HG03442 (cell line): ENCODE results near the gene APOBR.
"Not testable (repeated sequence)": the region's sequence is repeated elsewhere in the genome, so short reads cannot be mapped to it uniquely, and the experiment has no call there.

Experiments used
- ATAC-seq: cut with Tn5 transposase; IDR thresholded peaks from one replicate; pipeline ENCODE4 v1.9.1; 2021; ENCODE audit warnings: mild to moderate bottlenecking, moderate library complexity; ENCODE audit not compliant: unreplicated experiment

Gene APOBR

DNA sequence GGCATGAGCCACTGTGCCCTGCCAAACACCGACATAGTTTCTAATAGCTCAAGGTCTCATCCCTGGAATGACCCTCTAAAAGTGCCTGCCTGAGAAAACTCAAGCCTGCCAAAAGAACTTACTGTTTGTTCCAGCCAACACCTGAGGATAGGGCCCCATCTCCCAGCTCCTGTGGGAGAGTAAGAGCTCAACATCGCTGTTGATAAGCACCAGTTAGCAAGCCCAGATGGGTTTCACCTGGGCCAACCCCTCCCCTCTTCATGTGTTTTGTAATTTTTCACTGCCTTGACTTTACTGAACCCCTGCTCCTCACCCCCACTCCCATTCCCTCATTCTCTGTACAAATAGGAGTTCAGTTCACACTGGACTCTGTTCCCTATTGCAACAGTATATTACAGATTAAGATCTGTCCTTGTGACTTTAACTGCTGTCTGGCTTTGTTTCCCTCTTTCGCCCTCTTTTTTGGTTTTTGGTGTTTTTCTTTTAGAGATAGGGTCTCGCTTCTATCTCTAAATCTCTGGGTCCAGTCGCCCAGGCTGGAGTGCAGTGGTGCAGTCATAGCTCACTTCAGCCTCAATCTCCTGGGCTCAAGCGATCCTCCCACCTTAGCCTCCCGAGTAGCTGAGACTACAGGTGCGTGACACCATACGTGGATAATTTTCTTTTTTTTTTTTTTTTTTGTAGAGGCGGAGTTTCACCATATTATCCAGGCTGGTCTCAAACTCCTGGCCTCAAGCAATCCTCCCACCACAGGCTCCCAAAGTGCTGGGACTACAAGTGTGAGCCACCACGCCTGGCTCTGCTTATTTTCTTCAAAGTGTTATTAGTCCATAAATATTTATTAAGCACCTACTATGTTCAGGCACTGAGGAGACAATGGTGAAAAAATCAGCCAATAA, 32.0 kb downstream of the APOBR start:
- no peak for ATAC-seq

DNA sequence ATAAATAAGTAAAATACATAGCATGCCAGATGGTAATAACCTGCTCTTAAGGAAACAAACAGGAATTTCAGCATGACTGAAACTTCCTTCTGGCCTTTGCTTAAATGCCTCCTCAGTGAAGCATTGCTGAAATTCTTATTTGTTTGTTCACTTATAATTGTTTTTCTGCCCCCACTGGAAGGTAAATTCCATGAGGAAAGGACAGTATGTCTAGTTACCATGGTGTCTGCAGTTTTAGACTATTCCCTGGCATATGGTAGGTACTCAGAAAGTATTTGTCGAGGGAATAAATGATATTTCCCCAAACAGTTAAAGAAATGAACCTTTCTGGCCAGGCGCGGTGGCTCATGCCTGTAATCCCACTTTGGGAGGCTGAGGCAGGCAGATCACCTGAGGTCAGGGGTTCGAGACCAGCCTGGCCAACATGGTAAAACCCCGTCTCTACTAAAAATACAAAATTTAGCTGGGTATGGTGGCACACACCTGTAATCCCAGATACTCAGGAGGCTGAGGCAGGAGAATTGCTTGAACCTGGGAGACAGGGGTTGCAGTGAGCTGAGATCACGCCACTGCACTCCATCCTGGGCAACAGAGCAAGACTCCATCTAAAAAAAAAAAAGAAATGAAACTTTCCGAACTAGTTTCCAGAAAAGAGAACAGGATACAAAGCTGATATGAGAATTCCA, 32.8 kb downstream of the APOBR start:
- ATAC-seq = not testable (repeated sequence)

- no peak for ATAC-seq
Observed at GRCh38 chr16:28527985-28528384, 33.5 kb downstream of the APOBR start.

DNA sequence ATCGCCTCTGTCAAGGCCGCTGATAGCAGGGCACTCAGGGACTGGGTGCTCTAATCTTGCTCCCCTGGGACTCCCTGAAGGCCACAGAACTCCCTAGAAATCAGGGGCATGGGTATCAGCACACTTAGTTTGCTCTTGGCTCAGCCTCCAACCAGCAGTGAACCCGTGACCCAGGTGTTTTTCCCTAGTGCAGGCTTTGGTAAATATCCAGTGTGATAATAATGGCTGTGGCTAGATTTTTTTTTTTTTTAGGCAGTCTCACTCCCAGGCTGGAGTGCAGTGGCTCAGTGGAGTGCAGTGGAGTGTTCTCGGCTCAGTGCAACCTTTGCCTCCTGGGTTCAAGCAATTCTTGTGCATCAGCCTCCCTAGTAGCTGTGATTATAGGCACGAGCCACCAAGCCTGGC, 34.0 kb downstream of the APOBR start:
- no peak for ATAC-seq

GRCh38 chr16:28529124-28529523, 34.7 kb downstream of the APOBR start:
- no peak for ATAC-seq

DNA sequence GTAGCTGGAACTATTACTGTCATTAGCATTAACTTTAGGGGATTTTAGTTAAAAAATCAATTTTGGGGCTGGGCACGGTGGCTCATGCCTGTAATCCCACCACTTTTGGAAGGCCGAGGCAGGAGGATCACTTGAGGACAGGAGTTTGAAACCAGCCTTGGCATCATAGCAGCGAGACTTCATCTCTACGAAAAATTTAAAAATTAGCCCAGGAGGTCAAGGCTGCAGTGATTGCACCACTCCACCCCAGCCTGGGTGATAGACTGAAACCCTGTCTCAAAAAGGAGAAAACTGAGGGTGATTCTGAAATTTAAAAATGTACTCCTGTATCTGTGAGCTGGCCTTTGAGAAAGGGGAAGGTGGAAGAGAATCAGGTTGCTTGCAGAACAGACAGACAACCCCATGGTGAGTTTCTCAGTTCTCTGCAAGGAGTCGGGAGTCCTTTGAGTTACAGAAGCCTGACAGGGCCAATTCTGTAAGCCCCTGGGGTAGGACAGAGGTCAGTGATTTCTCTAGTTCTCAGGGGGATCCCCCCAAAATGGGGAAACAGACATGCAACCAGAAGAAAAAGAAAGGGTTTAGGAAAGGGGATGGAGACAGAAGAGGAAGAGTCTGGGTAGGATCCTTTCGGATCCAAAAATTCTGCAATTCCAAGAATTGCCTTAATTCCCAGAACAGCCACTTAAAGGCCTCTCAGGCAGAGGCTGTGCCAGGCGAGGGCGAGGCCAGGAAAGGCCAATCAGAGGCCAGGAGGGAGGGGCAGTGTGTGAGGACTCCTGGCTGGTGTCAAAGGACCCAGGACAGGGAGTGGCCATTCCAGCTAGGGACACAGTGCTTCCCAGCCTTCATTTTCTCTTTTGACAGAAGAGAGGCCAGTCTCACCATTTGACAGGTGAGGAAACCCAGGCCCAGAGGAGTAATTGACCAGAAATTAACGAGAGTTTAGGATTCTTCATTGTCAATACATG, 37.6 kb downstream of the APOBR start:
- no peak for ATAC-seq

DNA sequence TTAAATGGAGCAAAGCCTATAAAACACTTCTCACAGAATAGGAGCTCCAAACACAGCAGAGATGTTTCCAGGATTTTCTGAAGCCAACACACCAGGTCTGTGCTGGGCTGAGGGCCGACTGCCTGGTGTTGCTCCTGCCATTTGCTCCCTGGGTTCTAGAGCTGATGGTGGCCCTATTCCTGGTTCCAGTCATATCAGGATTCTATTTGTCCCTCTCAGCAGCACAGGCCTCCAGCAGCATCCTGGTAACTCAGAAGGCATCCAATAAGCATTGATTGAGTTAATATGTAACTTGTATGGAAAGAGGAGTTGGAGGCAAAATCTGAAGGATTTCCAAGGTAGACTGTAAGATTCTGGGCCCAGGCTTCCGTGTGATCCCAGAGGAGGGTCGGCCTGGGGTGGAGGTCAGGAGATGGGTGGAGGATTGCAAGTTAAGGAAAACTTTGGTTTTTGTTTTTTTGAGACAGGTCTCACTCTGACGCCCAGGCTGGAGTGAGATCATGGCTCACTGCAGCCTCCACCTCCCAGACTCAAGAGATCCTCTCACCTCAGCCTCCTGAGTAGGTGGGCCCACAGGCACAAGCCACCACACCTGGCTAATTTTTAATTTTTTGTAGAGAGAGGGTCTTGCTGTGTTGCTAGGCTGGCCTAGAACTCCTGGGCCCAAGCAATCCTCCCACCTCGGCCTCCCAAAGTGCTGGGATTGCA, 38.7 kb downstream of the APOBR start:
- ATAC-seq = no peak

DNA sequence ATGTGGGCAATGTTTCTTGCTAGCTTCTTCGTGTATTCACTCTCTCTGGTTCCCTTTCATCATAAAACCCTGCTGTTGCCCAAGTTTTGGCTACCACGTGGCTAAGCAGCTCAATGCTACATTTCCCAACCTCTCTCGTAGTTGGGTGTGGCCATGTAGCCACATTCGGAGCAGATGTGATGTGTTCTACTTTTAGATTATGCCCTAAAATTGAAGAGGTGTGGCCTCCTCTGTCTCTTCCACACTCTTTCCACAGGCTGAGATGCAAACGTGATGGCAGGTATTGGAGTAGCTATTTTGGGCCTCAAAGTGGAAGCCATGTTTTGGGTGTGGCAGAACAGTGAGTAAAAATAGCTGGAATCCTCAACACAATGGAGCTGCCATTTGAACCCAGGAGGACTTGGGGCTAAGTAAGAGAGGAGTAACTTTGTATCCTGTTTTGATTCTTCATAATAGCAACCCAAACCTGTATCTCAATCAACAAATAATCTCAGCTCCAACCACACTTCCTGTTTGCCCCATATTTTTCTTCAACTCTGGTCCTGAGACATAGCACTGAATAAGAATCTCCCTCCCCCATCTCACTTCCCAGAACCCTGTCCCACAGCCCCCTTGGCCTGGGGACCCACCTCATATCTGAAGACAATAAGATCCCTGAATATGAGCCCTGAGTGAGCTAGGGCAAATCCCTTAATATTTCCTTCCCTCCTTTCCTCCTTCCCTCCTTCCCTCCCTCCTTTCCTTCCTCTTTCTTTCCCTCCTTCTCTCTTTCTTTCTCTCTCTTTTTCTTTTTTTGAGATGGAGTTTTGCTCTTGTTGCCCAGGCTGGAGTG, 40.3 kb downstream of the APOBR start:
- no peak for ATAC-seq

DNA sequence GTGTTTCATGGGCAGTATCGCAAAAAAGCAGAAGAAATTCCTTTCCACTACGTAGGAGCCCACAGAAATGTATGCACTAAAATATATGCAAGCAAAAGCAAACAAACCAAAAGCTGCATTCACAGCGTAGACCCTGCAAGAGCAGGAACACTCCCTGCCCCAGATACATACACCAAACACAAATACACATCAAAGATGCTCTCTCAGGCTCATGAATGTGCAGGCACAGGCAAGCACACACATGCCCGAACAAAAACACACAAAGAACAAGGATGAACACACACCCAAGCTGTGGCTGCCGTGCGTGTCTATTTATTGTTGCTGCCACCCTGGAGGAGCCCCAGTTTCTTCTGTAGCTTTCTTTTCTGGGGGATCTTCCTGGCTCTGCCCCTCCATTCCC, 42.6 kb downstream of the APOBR start:
- ATAC-seq = no peak

- ATAC-seq = no peak
Observed at GRCh38 chr16:28537964-28538732, 43.7 kb downstream of the APOBR start.

DNA sequence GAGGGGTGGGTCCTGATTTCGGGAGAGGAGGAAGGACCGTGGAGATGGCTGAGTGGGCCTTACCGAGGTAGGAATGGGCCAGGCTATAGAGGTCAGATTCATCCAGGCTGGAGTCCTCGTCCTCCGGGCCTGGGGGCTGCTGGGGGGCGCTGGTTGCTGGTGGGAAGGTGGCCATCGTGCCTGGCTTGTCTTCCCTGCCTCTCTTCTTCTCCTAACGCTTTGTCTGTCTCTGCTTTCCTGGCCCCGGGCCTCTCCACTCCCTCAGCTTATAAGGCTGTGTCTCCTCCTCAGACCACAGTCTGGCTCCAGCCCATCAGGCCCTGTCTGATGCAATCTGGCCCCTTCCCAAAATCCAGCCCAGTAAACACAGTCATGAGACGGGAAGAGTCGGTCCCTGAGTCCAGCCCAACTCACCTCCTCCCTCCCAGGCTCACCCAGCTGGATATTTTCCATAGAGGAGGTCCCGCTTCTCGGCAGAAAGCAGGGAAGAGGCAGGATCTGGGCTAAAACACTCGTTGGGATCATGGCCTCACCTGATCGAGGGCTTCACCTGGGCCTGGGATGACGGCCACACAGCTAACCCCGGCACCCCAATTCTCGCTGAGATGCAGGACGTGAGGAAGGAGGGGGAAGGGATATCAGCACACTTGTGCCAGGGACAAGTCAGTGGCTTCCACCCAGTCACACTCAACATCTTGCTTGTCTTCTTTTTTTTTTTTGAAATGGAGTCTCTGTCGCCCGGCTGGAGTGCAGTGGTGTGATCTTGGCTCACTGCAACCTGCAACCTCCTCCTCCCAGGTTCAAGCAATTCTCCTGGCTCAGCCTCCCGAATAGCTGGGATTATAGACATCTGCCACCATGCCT, 44.5 kb downstream of the APOBR start, which contains the start of gene NUPR1:
Gene NUPR1, minus strand, starts transcription at position 242 of the 864 bp plus-strand sequence. Its CDS starts 67 bp downstream, at position 175.
- no peak for ATAC-seq

- no peak for ATAC-seq
Observed at GRCh38 chr16:28540346-28540745, 45.9 kb downstream of the APOBR start.

DNA sequence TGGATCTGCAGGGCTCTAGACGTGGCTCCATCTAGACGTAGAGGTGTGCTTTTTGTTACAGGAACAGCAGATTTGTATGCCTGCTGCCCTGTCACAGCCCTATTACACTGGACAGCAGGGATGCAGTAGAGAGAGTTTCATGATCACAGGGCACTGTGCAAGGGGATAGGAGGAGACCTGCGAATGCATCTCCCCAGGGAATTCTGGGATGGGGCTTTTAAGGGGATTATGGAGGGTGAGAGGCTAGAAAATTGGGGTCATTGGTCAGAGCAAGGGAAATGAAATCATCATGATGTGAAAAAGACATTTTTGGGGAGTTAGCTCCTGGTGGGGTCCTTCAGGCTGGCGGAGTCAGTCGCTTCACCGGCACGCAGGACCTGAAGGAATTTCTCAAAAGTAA, 48.2 kb downstream of the APOBR start:
- no peak for ATAC-seq

DNA sequence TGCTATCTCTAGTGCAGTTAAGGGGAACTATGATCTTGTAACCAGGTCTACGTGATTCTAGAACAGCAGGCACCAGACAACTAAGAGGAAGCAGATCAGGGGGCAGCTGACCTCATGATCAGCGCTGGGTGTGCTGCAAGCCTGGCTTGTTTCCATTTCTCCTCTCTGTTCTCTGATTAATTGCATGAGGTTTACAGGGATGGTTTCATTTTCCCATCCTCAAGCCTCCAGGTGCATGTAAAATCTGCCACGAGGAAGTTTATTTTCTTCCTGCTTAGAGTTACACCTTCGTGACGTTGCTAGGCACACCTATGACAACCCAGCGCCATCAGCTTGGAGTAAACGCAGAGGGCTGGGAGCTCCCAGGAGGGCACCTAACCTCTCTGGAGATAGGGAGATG, 48.6 kb downstream of the APOBR start:
- ATAC-seq = no peak

- no peak for ATAC-seq
Observed at GRCh38 chr16:28544998-28545397, 50.6 kb downstream of the APOBR start.

GRCh38 chr16:28545964-28546363, 51.5 kb downstream of the APOBR start:
- not testable (repeated sequence) for ATAC-seq

DNA sequence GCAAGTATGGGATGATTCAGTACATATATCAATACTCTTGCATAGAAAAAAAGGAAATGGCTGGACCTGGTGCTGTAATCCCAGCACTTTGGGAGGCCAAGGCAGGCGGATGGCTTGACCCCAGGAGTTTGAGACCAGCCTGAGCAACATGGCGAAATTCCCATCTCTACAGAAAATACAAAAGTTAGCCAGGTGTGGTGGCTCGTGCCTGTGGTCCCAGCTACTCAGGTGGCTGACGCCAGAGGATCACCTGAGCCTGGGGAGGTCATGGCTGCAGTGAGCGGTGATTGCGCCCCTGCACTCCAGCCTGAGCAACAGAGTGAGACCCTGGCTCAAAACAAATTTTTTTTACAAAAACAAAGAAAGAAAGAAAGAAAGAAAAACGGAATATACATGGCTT, 52.2 kb downstream of the APOBR start:
- ATAC-seq = no peak

DNA sequence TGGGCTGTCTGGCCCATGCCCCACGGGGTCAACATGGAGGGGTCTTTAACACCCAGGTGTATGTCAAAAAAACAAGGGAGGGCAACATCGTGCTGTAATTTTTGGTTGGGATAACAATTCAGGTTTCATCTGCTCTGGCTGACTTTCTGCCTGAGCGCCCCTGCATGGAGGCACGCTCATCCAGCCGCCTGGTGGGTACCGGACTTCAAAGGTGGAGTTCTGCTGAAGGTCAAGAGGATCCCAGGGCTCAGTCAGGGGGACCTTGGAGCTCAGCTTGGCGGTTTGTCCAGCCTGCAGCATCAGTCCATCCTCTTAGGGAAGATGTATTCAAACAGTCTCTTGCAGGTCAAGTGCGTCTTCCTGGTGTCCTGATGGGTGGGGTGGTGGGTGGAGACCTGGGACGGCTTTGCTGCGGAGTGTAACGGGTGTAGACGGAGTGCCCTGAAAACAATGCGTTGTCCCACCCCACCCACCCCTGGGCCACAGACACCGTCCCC, 53.9 kb downstream of the APOBR start:
- no peak for ATAC-seq
